ENCODE data around the gene ATG10.
"Not testable (repeated sequence)": the region's sequence is repeated elsewhere in the genome, so short reads cannot be mapped to it uniquely, and the experiment has no call there.

- TF ChIP-seq, protein P1, sequence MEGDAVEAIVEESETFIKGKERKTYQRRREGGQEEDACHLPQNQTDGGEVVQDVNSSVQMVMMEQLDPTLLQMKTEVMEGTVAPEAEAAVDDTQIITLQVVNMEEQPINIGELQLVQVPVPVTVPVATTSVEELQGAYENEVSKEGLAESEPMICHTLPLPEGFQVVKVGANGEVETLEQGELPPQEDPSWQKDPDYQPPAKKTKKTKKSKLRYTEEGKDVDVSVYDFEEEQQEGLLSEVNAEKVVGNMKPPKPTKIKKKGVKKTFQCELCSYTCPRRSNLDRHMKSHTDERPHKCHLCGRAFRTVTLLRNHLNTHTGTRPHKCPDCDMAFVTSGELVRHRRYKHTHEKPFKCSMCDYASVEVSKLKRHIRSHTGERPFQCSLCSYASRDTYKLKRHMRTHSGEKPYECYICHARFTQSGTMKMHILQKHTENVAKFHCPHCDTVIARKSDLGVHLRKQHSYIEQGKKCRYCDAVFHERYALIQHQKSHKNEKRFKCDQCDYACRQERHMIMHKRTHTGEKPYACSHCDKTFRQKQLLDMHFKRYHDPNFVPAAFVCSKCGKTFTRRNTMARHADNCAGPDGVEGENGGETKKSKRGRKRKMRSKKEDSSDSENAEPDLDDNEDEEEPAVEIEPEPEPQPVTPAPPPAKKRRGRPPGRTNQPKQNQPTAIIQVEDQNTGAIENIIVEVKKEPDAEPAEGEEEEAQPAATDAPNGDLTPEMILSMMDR (conservative IDR thresholded peaks at IDR 0.05; ENCODE audit: low read depth, low read length), result not testable (repeated sequence)
- not testable (repeated sequence) for TF ChIP-seq EZH2phosphoT487 (IDR thresholded peaks at IDR 0.05; ENCODE audit: borderline replicate concordance, low read length)
These were observed 168.0 kb downstream of the ATG10 start for GRCh38 chr5:82139837-82140236.
